ENCODE data around the gene IFNA10. TPM values are rescaled to one million over a fixed set of nuclear protein-coding genes. Genes with fewer than 3 reads are reported as not detected.

IFNA10 gene
- not detected in 2 replicates for total RNA-seq

GRCh38 chr9:21207043-21207442 lies at the start of gene IFNA10:
IFNA10 (minus strand) TSS chr9:21207143; CDS start chr9:21207097, 46 bp downstream.

GRCh38 chr9:21239911-21240310 lies 33.0 kb upstream of the IFNA10 start, which contains the start of gene IFNA14:
IFNA14 (minus strand) TSS chr9:21240005; CDS start chr9:21239935, 70 bp downstream.

GRCh38 chr9:21228122-21228521 lies 21.2 kb upstream of the IFNA10 start, which contains the start of gene IFNA17:
IFNA17 (minus strand) TSS chr9:21228222; CDS start chr9:21228173, 49 bp downstream.

GRCh38 chr9:21217211-21217610 lies 10.3 kb upstream of the IFNA10 start, which contains the start of gene IFNA16:
IFNA16 (minus strand) TSS chr9:21217311; CDS start chr9:21217305, 6 bp downstream.

GRCh38 chr9:21202105-21202504 lies 4.8 kb downstream of the IFNA10 start, which contains the start of gene IFNA7:
IFNA7 (minus strand) TSS chr9:21202205; CDS start chr9:21202165, 40 bp downstream.

GRCh38 chr9:21187487-21187886 lies 19.5 kb downstream of the IFNA10 start, which contains the start of gene IFNA4:
IFNA4 (minus strand) TSS chr9:21187587; CDS start chr9:21187531, 56 bp downstream.

DNA sequence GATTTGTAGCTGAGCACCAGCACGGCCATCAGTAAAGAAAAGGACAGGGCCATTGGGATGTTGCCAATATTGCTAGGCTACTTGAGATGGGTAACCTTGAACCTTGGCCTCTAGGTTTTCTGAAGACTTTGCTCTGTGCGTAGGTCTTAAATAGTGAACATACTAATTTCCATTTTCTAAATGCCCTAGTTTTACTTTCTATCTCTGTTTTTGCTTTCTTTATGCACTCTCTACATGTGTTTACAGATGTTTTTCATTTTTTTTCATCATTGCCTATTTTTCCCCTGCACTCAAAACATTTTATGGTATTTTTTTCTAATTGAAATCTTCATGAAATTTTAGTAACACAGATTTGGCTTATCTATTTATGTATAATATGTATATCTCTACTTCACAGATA lies 40.4 kb downstream of the IFNA10 start, which contains the start of gene IFNA21:
TSS of gene IFNA21 (minus strand) at position 101 of the 400 bp plus-strand sequence. CDS start at position 53, 48 bp downstream.

Small RNA genes lying within 50 kb of the gene (small RNA-seq; reads per million reads assigned to genes)
- not detected for gene RF00019

Other genes starting within 250 kb of the IFNA10 start
- gene HACD4, start 175.5 kb downstream of the IFNA10 start, total RNA-seq = 1.1 and 2.2 TPM in 2 replicates
- gene IFNB1, start 129.2 kb downstream of the IFNA10 start, total RNA-seq = not detected in 2 replicates
- not detected in 2 replicates for gene IFNW1, start 65.3 kb downstream of the IFNA10 start, total RNA-seq
- not detected in 2 replicates for gene IFNA21, start 40.5 kb downstream of the IFNA10 start, total RNA-seq
- gene IFNA4, start 19.6 kb downstream of the IFNA10 start, total RNA-seq = not detected in 2 replicates
- not detected in 2 replicates for gene IFNA7, start 4.9 kb downstream of the IFNA10 start, total RNA-seq
- not detected in 2 replicates for gene IFNA16, start 10.2 kb upstream of the IFNA10 start, total RNA-seq
- not detected in 2 replicates for gene IFNA17, start 21.1 kb upstream of the IFNA10 start, total RNA-seq
- not detected in 2 replicates for gene IFNA14, start 32.9 kb upstream of the IFNA10 start, total RNA-seq
- gene IFNA5, start 98.2 kb upstream of the IFNA10 start, total RNA-seq = not detected in 2 replicates
- gene KLHL9, start 128.3 kb upstream of the IFNA10 start, total RNA-seq = 46.5 and 57.7 TPM in 2 replicates
- gene IFNA6, start 143.7 kb upstream of the IFNA10 start, total RNA-seq = 0.22 TPM in 1 of 2 replicates, not detected in the other
- gene IFNA13, start 160.9 kb upstream of the IFNA10 start, total RNA-seq = not detected in 2 replicates
- gene IFNA2, start 178.3 kb upstream of the IFNA10 start, total RNA-seq = not detected in 2 replicates
- not detected in 2 replicates for gene IFNA8, start 202.0 kb upstream of the IFNA10 start, total RNA-seq
- not detected in 2 replicates for gene IFNA1, start 233.3 kb upstream of the IFNA10 start, total RNA-seq